Left lung (tissue), 10 donors: ENCODE data around the gene COL26A1. TPM values are rescaled to one million over a fixed set of nuclear protein-coding genes. Genes with fewer than 3 reads are reported as not detected.
A peak's percentile ranks its signal among the peaks of the same experiment; 100 is the strongest.

ENCODE experiments used
- ATAC-seq: fragments of 200-7000 bp; cut with Tn5 transposase; one replicate; pipeline ENCODE4 v1.9.1; 2020; ENCODE audit warnings: moderate library complexity
- DNase-seq, 4 donors: peaks; one replicate each; pipeline ENCODE4 v3.0.0-alpha.2; 2013 to 2020
- H3K27ac ChIP-seq, 2 donors: fragments of 200-600 bp; sonication (generic) in 1 of 2; one replicate each; pipeline versions ENCODE4 v1.5.0 to v1.8.0; 2020 to 2021
- H3K27me3 ChIP-seq, 2 donors: fragments of 200-600 bp; sonication (generic) in 1 of 2; one replicate each; pipeline versions ENCODE4 v1.5.0 to v1.8.0; 2020 to 2021
- H3K36me3 ChIP-seq, 2 donors: fragments of 200-600 bp; sonication (generic) in 1 of 2; one replicate each; pipeline versions ENCODE4 v1.5.0 to v1.8.0; 2020 to 2021
- H3K4me1 ChIP-seq, 2 donors: fragments of 200-600 bp; one replicate each; pipeline ENCODE4 v1.8.0; 2021
- H3K4me3 ChIP-seq, 2 donors: fragments of 200-600 bp; sonication (generic) in 1 of 2; one replicate each; pipeline versions ENCODE4 v1.5.0 to v1.8.0; 2020 to 2021; ENCODE audit warnings: mild to moderate bottlenecking in 1 of 2
- H3K9me3 ChIP-seq, 2 donors: fragments of 200-600 bp; sonication (generic) in 1 of 2; one replicate each; pipeline versions ENCODE4 v1.5.0 to v1.8.0; 2020 to 2021
- CTCF ChIP-seq, 2 donors: fragments of 200-600 bp; sonication (generic) in 1 of 2; IDR thresholded peaks; one replicate each; pipeline versions ENCODE4 v1.5.0 to v1.8.0; 2021; ENCODE audit warnings: antibody characterized with exemption in 2 of 2
- intact Hi-C, 2 donors: fragments of 100-400 bp; cut with DNase I; formaldehyde crosslinking; loops; one replicate each; pipeline versions ENCODE4 v1.11.2 to v1.14.2; 2022
- polyA plus RNA-seq, 6 donors: library from polyadenylated mRNA; unstranded; fragments of 120-200 nt; gene quantifications; one replicate each; pipeline ENCODE4 v1.2.1, GENCODE V29; 2013; ENCODE audit not compliant: insufficient read length in 6 of 6
- total RNA-seq, 2 donors: library from RNA; stranded (reverse); fragmentation: NEBNext Ultra II Directional; extraction: Animal tissue kit (Norgen Biotek cat#: 25700); gene quantifications; one replicate each; pipeline ENCODE4 v1.2.1, GENCODE V29; 2021
- donor health status: DM: no; HTN: yes; CAD: no.
- donor health status: DM: no; HTN: no; CAD: no.

Gene COL26A1
- total and polyA plus RNA-seq, 8 donors = 0.76 to 7.7 (median 7.1) TPM; not detected in 1

GRCh38 chr7:101363196-101363733 lies 590 bp downstream of the COL26A1 start:
- no peak for TF ChIP-seq CTCF (IDR thresholded peaks at IDR 0.05)

DNA sequence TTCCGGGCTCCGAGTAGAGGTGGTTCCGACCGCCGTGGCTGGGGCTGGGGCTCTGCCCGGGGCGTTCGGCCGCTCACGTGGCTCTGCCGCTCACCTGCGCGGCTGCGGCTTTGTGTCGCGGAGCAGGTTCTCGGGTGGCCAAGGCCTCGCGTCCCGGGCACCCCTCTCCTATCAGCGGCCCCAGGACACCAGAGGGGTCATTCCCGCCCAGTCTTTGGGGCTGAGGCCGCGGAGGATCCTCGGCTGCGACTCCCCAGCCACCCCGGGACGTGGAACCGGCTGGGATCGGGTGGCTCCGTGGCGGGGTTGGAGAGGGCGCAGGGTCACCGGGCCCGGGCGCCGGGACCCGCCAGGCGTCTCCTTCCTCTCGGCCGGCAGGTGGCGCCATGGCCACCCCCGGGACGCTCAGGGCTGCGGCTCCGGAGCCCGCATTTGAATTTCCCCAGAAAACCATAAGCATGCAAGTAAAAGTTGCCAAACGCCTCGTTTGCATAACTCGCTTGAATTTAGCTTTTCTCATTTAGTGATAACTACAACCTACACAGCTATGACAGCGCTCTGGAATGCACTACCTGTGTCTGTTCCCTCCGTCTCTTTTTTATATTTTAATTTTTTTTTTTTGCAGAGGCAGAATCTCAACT lies 1.2 kb downstream of the COL26A1 start:
- peaks cover 8 to 18% of the 10 kb centered on the region in 2 donors for H3K4me1 ChIP-seq
- TF ChIP-seq CTCF (IDR thresholded peaks at IDR 0.05) = peak; percentile 88 to 89
- H3K36me3 ChIP-seq = no peaks in the 10 kb centered on the region
- ATAC-seq = peak; percentile 99
- peaks cover 14 to 73% of the 10 kb centered on the region in 2 donors for H3K27me3 ChIP-seq
- intact Hi-C loops = no loop called here
- DNase-seq = peak; percentile 51 to 88 (median 76)
- H3K9me3 ChIP-seq = no peaks in the 10 kb centered on the region
- no peak overlapping the region for H3K27ac ChIP-seq
- peak overlapping the region; percentile 23 to 42 for H3K4me3 ChIP-seq

More at GRCh38 chr7:101363196-101363733, 590 bp downstream of the COL26A1 start:
- DNase-seq = no peak
- no peaks in the 10 kb centered on the region for H3K36me3 ChIP-seq
- H3K27ac ChIP-seq = no peak overlapping the region
- no peak for ATAC-seq
- H3K4me1 ChIP-seq = peaks cover 8 to 18% of the 10 kb centered on the region in 2 donors
- peaks cover 14 to 69% of the 10 kb centered on the region in 2 donors for H3K27me3 ChIP-seq
- intact Hi-C loops = no loop called here
- H3K9me3 ChIP-seq = no peaks in the 10 kb centered on the region
- peak overlapping the region; percentile 23 to 42 for H3K4me3 ChIP-seq

DNA sequence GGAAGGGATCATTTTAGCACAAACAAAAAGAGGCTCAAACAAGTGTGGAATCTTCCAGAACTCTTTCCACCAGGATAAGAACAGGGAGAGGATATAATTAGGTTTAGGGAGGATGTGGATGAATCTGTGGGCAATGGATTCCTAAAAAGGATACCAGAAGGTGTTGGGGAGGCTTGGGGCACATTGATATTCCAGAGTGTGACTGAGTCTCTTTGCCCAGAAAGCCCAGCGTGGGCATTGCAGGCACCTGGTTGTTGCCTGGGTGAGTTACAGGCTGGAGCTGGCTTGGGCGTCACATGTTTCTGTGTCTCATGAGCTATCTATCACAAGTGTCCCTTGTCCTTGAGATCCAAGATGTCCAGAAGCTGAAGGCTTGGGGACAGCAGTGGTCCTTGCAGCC lies 3.3 kb downstream of the COL26A1 start:
- TF ChIP-seq CTCF (IDR thresholded peaks at IDR 0.05) = no peak
- peaks cover 14 to 75% of the 10 kb centered on the region in 2 donors for H3K27me3 ChIP-seq
- ATAC-seq = no peak

DNA sequence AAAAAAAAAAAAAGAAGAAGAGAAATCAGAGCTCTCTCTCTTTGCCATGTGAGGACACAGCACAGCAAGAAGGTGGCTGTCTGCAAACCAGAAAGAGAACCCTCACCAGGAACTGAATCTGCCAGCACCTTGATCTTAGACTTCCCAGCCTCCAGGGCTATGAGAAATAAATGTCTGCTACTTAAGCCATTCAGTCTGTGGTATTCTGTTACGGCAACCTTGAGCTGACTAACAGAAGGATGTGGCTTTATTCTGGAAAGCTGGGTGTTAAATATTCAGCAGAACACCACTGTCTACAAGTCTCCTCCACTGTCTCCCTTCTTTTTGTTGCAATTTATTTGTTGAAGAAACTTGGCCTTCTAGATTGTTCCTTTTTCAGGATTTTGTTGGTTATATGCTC lies 5.0 kb downstream of the COL26A1 start:
- TF ChIP-seq CTCF (IDR thresholded peaks at IDR 0.05) = no peak

More for the DNA sequence above, 3.3 kb downstream of the COL26A1 start:
- DNase-seq = no peak
- H3K9me3 ChIP-seq = no peaks in the 10 kb centered on the region
- H3K36me3 ChIP-seq = no peaks in the 10 kb centered on the region
- no peak overlapping the region for H3K4me3 ChIP-seq
- no peak overlapping the region for H3K27ac ChIP-seq
- intact Hi-C loops = no loop called here
- peaks cover 8 to 18% of the 10 kb centered on the region in 2 donors for H3K4me1 ChIP-seq

GRCh38 chr7:101368422-101369165 lies 5.9 kb downstream of the COL26A1 start:
- TF ChIP-seq CTCF (IDR thresholded peaks at IDR 0.05) = no peak
- no peak for ATAC-seq
- H3K4me1 ChIP-seq = peaks cover 8% of the 10 kb centered on the region in 2 donors
- intact Hi-C loops = no loop called here
- no peak overlapping the region for H3K4me3 ChIP-seq
- H3K27me3 ChIP-seq = peaks cover 4 to 71% of the 10 kb centered on the region in 2 donors
- no peak overlapping the region for H3K27ac ChIP-seq
- no peaks in the 10 kb centered on the region for H3K36me3 ChIP-seq
- no peak for DNase-seq
- no peaks in the 10 kb centered on the region for H3K9me3 ChIP-seq

More for the DNA sequence above, 5.0 kb downstream of the COL26A1 start:
- intact Hi-C loops = no loop called here
- ATAC-seq (no peak), DNase-seq (no peak)
- peaks cover 8 to 16% of the 10 kb centered on the region in 2 donors for H3K4me1 ChIP-seq
- no peaks in the 10 kb centered on the region for H3K36me3 ChIP-seq
- H3K4me3 ChIP-seq = no peak overlapping the region
- no peak overlapping the region for H3K27ac ChIP-seq
- peaks cover 10 to 71% of the 10 kb centered on the region in 2 donors for H3K27me3 ChIP-seq
- no peaks in the 10 kb centered on the region for H3K9me3 ChIP-seq
